Activated effector memory CD4-positive, alpha-beta T cell treated with Interleukin-2 at 50 U/mL for 16 hours (primary cell): ENCODE results near the gene HCLS1.
"Not testable (repeated sequence)": the region's sequence is repeated elsewhere in the genome, so short reads cannot be mapped to it uniquely, and the experiment has no call there.

Experiments used
- DNase-seq: peaks from one replicate; pipeline ENCODE4 v3.0.0-alpha.2; 2020

Gene HCLS1, protein sequence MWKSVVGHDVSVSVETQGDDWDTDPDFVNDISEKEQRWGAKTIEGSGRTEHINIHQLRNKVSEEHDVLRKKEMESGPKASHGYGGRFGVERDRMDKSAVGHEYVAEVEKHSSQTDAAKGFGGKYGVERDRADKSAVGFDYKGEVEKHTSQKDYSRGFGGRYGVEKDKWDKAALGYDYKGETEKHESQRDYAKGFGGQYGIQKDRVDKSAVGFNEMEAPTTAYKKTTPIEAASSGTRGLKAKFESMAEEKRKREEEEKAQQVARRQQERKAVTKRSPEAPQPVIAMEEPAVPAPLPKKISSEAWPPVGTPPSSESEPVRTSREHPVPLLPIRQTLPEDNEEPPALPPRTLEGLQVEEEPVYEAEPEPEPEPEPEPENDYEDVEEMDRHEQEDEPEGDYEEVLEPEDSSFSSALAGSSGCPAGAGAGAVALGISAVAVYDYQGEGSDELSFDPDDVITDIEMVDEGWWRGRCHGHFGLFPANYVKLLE

DNA sequence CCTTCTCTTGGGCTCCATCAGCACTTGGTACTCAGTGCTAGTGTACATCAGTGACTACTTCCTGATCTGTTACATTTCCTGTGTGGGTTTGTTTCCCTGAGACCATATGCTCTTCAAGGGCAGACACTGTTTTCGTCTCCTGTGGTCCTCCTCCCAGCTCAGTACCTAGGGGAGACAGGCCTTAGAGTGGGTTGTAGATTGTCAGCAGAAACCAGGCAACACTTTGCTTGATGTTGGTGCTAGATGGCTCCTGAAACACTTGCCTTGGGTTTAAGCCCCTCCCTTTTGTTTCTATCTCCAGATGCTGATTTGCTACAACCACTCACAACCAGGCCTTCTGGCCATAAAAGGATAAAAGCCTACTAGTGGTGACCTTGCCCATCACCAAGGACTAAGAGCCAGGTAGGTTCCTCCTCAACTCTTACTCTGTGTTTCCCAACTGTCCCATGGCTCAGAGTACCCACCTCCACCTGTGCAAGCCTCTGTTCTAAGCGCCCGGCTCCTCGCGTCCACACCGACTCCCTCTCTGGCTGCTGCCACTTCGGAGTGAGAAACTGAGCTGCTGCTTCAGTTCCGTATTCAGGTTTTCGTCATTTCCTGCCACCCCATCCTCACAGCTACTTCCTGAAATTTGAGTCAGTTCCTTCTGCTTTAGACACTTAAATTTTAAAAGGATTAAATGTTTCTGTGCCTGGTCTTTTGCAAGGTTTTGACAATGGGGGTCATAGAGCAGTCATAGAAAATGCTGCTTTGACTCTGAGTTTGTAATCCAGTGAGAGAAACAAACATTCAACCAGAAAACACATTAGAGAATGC is at the start of gene HCLS1:
TSS of gene HCLS1 (minus strand) at position 548 of the 816 bp plus-strand sequence. CDS start 2,556 bp downstream, outside the sequence.
- DNase-seq, result peak; percentile 64

DNA sequence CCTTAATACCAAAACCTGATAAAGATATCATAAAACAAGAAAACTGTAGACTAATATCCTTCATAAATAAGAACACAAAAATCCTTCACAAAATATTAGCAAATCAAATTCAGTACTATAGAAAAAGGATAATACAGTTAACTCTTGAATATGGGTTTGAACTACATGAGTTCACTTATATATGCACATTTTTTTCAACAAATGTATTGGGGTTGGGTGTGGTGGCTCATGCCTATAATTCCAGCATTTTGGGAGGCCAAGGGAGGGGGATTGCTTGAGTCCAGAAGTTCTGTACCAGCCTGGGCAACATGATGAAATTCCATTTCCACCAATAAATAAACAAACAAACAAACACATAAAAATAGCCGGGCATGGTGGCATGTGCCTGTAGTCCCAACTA is 49.6 kb upstream of the HCLS1 start:
- DNase-seq, result no peak

DNA sequence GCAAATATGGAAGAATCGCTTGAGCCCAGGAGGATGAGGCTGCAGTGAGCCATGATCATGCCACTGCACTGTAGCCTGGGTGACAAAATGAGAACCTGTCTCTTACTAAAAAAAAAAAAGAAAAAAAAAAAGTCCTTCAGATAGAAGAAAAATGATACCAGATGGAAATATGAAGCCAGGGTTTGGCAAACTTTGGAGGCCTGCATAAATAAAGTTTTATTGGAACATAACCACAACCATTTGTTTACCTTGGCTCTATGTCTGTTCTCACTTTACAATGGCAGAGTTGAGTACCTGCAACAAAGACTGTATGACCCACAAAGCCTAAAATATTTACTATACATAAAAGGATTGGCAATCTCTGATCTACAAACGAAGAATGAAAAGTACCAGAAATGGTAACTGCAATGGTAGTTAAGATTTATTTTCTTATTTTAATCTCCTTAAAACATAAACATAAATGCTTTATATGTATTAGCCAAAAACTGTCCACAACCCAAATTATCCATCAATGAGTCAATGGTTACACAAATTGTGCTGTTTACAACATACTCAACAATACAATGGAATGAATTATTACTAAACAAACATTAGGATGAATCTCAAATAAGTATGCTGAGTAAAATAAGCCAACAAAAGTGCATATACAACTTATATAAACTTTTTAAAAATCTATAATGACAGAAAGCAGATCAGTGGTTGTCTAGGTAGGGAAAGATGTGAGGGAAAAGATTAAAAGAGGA is 47.0 kb upstream of the HCLS1 start:
- no peak for DNase-seq

DNA sequence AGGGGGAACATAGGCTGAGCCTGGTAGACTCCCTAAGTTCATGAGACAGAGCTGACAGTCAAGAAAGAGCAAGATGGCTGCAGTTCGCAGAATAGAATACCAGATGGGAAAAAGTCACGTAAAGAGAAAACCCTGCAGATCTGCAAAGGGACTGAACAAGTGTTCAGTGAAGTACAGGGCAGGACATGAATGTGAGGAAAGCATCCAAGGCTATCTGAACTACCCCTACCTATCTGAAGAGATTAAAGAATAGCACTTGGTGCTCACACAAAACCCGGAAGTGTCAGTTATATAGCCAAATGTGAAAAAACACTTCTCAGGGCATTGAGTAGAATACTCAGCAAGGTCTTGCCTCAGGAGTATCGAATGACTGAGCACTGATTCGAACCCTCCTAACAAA is 44.8 kb upstream of the HCLS1 start:
- DNase-seq, result no peak

DNA sequence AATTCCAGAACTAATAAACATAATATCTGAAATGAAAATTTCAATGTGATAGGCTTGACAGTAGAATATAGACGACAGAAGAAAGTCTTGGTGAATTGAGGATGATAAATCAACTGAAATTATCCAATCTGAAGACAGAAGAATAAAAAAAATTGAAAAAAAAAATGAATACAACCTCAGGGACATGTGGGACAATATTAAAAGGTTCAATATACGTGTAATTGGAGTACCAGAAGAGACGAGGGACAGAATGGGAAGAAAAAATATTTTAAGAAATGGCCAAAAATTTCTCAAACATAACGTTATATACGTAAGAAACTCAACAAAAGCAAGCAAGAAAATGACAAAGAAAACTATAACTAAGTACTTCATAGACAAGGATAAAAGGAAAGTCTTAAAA is 43.3 kb upstream of the HCLS1 start:
- DNase-seq, result no peak

DNA sequence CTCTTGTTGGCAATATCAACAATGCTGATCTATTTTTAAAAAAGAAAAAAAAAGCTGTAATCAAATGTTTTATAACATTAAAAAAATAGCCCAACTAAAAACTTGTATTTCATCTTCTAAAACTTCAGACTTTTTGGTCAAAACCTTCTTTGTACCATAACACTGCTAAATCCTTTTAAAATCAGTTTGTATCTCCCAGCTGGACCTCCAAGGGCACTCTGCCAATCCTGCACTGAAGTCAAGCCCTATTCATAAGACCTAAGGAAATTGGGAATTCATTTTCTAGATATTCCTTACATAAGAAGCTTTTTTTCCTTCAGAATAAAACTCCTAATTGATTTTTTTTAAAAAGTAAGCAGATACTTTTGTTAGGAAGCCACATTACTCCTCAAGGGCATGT is 38.2 kb upstream of the HCLS1 start:
- DNase-seq, result no peak

DNA sequence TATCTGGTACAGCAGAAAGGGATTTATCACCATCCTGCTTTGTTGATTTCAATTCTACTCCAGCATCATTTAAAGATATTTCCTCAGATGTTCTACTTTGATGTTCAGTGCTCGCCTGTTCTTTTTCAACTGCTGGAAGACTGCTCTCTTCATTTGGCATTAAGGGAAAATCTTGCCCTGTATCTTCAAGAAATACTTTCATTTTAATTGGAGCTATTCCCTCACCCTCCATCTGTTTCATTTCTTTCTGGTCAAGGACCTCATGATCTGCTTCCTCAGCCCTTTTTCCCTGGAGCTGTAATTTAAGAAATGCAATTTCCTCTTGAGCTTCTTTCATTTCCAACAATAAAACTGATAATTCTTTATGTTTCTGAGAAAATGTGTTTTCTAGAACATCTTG is 37.8 kb upstream of the HCLS1 start:
- DNase-seq, result no peak

DNA sequence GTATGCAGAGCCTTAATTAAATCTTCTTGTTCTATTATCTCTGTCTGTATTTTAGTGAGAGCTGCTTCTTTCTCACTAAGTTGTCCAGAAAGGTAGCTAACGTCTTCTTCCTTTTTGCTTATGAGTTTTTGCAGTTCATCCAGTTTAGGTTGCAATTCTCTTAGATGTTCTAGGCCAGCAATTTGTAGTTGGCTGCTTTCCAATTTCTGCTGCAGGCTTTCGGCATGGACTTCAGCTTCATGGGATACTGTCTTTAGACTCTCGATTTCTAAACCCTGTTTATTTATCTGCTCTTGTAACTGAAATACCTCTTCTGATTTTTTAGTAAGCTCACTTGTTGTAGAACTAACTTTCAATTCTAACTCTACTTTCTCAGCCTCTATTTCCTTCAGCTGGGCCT is 35.5 kb upstream of the HCLS1 start:
- DNase-seq, result no peak

DNA sequence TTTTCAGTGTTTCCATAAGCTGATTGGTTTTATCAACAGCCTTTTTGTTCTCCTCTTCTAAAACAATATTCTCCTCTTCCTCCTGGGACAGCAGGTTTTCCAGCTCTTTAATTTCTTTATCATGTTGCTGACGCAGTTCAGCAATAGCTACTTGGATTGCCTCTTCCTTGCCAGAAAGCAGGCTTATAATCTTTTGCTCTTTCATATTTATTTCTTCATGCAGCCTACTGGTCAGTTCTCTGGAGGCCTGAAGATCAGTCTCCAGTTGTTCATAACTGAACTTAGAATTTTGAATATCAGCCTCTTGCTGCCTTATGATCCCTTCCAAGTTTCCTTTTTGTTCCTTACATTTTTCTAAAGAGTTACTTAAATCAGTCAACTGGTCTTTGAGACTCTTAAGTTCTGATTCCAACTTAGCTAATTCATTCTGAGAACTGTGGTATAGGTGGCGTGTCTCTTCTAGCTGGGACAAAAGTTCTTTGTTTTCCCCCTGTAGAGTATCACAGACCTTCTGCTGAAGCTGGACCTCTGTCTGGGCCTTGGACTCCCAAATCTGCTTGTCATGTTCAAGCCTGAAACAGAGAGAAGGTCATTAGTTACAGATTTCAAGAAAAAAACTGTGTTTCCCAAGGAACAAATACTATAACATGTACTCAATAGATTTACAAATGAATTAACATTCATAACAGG is 31.5 kb upstream of the HCLS1 start:
- DNase-seq, result no peak

DNA sequence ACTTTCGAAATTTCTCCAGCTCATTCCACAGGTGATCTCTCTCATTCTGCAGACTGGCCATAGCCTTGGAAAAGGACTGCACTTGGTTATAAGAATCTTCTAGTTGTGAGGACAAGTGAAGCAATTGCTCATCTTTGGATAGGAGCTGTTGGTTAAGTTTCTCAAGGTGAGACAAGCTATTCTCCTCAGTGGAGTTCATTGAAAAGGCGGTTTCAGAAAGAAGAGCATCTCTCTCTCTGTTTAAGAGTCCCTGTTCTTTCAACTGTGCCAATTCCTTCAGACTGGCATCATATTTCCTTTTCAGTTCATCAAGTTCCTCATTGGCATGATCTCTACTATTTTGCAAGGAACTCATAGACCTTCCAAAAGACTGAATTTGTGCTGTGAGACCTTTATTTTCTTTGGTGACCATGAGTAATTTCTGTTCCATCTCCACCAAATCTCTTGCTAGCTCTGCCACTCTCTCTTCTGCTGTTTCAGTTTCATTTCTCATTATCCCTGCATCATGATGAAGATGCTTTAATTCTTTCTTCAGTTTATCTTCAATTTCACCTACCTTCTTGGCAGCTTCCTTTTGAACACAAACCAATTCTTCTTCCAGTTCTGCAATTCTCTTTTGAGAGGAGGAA is 30.2 kb upstream of the HCLS1 start:
- DNase-seq, result no peak

DNA sequence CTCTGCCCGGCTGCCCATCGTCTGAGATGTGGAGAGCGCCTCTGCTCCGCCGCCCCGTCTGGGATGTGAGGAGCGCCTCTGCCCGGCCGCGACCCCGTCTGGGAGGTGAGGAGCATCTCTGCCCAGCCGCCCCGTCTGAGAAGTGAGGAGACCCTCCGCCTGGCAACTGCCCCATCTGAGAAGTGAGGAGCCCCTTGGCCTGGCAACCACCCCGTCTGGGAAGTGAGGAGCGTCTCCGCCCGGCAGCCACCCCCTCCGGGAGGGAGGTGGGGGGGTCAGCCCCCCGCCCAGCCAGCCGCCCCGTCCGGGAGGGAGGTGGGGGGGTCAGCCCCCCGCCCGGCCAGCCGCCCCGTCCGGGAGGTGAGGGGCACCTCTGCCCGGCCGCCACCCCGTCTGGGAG is 28.0 kb upstream of the HCLS1 start:
- not testable (repeated sequence) for DNase-seq

DNA sequence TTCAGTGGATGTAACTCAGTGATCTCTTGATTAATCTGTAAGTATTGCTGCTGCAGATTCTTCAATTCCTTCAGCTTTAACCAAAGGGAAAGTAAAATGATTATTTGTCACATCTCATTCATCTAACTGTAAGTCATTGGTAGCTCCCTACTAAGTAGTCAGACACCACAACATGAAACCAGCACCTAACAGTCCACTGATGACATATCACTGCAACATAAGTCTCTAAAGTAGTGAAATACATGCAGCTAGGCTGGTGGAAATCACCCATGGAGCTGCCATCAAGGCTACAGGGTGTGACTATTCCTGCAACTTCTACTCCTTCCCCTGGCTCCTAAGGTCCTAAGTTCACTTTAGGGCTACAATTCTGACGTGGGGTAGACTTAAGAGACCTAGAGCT is 21.1 kb upstream of the HCLS1 start:
- no peak for DNase-seq

DNA sequence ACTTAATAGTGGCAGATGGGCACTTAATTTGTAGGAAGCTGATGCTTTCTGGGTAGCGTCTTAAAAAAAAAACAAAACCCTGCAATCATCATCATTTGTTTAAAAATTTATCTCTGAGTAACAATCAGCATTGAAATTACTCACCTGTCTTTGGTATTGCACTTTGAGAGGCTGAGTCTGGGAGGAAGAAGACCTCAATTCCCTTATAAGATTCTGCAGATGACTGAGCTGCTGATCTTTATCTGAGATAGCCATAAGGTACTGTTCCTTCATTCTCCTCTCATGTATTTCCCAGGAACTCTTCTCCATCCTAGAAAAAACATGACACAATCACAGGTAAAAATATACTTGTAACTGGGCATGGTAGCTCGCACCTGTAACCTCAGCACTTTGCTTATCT is 16.4 kb upstream of the HCLS1 start:
- DNase-seq, result no peak

DNA sequence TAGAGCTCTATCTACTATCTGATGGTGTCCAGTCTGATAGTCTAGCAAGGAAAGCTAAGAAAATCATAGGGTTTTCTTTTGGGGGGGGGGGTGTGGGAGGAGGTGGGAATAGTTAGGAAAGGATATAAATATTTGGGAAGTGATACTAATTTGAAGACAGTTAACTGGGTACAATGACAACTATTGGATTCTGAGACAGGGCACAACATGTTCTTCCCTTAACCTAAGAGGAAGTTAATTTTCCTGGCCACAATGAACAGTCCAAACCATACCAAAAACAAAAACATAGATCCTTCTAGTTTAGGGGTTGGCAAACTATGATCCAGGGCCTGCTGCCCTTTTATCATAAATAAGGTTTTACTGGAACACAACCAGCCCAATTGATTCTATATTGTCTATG is 10.0 kb upstream of the HCLS1 start:
- no peak for DNase-seq

DNA sequence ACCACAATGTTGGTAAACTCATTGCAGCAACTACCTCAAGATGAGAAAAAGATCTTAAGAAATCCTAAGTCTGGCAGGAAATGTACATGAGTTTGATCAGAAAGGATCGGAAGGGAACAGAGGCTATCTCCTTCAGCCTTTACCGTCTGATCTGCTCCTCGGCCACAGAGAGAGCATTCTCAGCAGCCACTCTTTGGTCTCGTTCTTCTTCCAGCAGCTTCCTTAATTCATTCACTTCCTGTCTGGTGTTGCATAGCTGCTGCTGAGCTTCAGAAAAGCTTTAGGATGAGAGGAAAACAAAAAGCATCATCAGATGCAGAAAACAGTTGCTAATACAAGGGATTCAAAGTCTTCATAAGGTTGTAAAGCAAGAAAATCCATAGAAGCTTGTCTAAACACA is 6.6 kb upstream of the HCLS1 start:
- no peak for DNase-seq

DNA sequence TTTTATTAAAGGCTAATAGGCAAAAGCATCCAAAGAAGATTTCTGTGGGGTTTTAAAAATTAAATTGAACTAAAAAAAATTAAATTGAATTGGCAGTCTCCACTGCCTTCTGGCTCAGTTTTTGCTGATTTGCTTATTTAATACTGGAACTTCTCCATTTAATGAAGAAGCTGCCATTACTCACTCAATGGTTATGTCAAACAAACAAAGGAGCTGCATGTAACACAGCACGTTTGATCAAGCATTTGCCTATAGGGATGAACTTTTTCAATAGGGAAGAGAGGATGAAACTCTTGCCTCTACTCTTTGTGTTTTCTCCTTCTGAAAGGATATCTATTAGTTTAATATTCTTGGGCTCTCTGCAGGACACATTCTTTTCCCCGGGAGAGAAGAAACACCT is 4.8 kb upstream of the HCLS1 start:
- DNase-seq, result no peak

DNA sequence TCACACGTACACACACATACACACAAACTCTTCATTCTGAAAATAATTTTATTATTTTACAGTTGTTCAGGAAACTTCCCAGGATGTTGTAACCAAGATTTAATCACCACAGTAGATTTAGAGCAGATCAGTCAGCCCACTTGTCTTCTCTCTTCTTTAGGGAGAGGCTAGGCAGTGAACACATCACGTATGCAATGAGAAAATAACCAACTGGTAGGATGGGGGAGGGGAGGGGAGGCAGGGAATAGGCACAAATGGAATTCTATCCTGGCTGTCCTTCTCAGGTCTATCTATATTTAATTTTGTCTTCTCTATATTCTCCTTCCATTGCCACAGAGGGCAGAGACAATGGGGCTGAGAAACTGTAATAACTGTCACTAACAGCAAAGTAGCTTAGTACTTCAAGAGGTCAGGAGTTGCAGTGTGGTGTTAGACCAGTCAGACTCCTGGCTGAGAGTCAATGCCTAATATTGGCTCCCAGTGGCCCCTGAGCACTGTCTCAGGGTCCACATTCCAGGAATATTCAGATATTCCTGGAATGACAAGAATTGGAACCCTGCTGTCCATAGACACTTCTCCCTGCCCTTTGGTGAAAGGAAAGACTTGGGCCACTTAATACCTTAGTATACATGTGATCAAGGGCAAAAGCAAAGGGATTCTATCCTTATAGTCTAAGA is 2.6 kb upstream of the HCLS1 start:
- DNase-seq, result no peak

DNA sequence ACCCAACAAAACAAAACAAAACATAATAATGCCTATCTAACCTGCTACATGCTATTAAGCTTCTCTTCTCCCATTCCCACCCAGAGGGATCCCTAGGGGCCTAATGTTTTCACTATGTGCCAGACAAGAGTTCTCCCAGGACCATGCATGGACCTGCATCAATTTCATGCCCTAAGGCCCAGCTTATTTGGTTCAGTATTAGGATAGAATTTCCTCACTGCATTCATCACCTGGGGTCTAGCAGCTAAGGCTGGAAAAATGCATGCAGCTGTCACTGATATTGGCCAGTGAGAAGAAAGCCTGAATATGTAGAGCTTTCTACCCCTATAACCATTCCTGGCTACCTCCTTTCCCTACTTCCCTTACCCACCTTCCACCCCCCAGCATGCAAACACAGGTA is 2.0 kb upstream of the HCLS1 start:
- no peak for DNase-seq

DNA sequence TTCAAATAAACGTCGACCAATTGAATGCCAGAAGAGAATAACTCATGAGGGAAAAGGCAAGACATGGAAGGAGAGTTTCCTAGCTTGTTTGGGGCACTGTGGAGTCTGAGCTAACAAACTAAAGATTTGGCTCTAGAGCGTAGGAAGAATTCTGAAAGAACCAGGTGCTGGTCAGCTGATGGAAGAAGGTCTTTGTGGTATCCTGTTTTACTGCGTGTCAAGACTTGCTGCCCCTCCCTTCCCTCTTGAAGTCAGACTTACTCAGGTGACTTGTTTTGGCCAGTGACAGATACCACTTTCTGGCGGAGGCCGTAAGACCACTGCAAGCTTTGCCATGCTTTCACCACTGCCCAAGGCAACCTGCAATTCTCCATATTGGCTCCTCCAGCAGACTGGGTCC is 673 bp upstream of the HCLS1 start:
- no peak for DNase-seq

DNA sequence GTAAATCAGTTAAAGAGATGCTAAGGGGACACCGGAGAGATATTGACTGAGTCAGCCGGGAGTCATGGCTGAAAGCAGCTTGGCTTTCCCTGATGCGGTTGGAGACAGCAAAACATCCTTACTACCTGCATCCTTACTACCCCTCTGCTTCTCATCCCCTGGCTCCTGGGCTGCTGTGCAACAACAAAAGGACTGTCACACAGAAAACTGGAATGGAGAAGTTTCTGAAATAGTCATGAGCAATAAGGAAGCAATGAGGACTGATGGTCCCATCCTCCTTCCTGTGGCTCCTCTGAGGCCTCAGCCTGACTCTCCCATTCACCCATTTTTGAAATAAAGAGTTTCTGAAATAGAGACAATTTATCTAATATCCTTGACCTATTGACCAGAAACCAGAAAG is 1.1 kb downstream of the HCLS1 start:
- DNase-seq, result no peak

DNA sequence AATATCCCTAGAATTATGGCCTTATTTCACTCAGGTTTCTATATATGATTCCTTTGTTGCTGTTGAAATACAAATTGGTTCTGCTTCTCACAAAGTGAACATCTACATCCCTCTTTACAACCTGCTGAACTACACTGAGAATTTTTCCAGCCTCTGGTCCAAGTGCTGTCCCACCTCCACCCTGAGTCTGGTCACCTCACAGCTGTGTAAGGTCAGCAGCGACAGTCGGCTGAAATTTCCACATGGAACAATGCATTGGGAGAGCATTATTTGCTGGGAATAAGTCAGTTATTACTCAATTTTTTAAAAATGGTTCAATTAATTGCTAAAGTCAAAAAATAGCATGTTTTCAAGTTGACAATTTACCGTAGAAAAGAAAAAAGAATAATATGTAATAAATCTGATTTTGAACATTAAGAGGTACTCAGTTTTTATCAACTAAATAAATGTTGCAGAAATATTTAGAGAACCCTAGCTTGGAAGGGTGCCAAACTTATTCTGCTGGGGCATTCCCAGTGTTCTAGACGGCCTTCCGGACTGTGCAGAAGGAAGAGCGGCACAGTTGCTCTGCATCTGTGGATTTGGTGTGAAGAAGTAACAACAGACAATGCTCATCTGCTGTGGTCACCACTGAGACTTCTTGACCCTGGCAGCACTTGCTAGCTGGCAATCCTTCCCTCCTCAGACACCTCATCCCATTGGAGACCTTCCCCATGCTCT is 1.8 kb downstream of the HCLS1 start:
- DNase-seq, result no peak
